ENCODE data around the gene EXOC6B. TPM values are rescaled to one million over a fixed set of nuclear protein-coding genes. Genes with fewer than 3 reads are reported as not detected.

EXOC6B gene
- total RNA-seq, 1 donor, result 9.0 TPM

- Histone ChIP-seq H3K9me3 (ENCODE audit: low read depth, low read length) (no peaks in the 10 kb centered on the region), H3K4me3 (ENCODE audit: low read length) (no peak overlapping the region), H3K27me3 (ENCODE audit: insufficient read depth, low read length) (peaks cover 72% of the 10 kb centered on the region), H3K4me1 (ENCODE audit: insufficient read depth, low read length) (peaks cover 35% of the 10 kb centered on the region)
Observed at GRCh38 chr2:72148003-72148836, 677.6 kb downstream of the EXOC6B start.

- H3K4me3 ChIP-seq (ENCODE audit: low read length), result no peak within 1 kb of the TSS
- H3K4me1 ChIP-seq (ENCODE audit: insufficient read depth, low read length), result peaks cover 35% of the 10 kb centered on the region
Observed at GRCh38 chr2:72147303-72147971, 678.4 kb downstream of the EXOC6B start, which contains the start of gene CYP26B1. TSS of gene CYP26B1 (minus strand) at chr2:72147862. CDS start at chr2:72147834, 28 bp downstream.

GRCh38 chr2:72146347-72147302, 679.2 kb downstream of the EXOC6B start:
- H3K9me3 ChIP-seq (ENCODE audit: low read depth, low read length), result no peaks in the 10 kb centered on the region
- peaks cover 75% of the 10 kb centered on the region for H3K27me3 ChIP-seq (ENCODE audit: insufficient read depth, low read length)
- H3K4me1 ChIP-seq (ENCODE audit: insufficient read depth, low read length), result peaks cover 35% of the 10 kb centered on the region
- no peak overlapping the region for H3K4me3 ChIP-seq (ENCODE audit: low read length)

More at GRCh38 chr2:72147303-72147971, 678.4 kb downstream of the EXOC6B start, which contains the start of gene CYP26B1:
- Histone ChIP-seq H3K27me3 (ENCODE audit: insufficient read depth, low read length) (peaks cover 79% of the 10 kb centered on the region), H3K9me3 (ENCODE audit: low read depth, low read length) (no peaks in the 10 kb centered on the region)

GRCh38 chr2:72145658-72146329, 680.0 kb downstream of the EXOC6B start:
- peaks cover 35% of the 10 kb centered on the region for H3K4me1 ChIP-seq (ENCODE audit: insufficient read depth, low read length)
- no peaks in the 10 kb centered on the region for H3K9me3 ChIP-seq (ENCODE audit: low read depth, low read length)
- H3K27me3 ChIP-seq (ENCODE audit: insufficient read depth, low read length), result peaks cover 70% of the 10 kb centered on the region
- no peak overlapping the region for H3K4me3 ChIP-seq (ENCODE audit: low read length)

- peaks cover 65% of the 10 kb centered on the region for H3K27me3 ChIP-seq (ENCODE audit: insufficient read depth, low read length)
- H3K4me1 ChIP-seq (ENCODE audit: insufficient read depth, low read length), result peaks cover 34% of the 10 kb centered on the region
- no peak overlapping the region for H3K4me3 ChIP-seq (ENCODE audit: low read length)
- no peaks in the 10 kb centered on the region for H3K9me3 ChIP-seq (ENCODE audit: low read depth, low read length)
Observed at GRCh38 chr2:72145289-72145657, 680.6 kb downstream of the EXOC6B start.

- peaks cover 60% of the 10 kb centered on the region for H3K27me3 ChIP-seq (ENCODE audit: insufficient read depth, low read length)
- H3K4me1 ChIP-seq (ENCODE audit: insufficient read depth, low read length), result peaks cover 29% of the 10 kb centered on the region
- no peaks in the 10 kb centered on the region for H3K9me3 ChIP-seq (ENCODE audit: low read depth, low read length)
- H3K4me3 ChIP-seq (ENCODE audit: low read length), result no peak overlapping the region
Observed at GRCh38 chr2:72144632-72145288, 681.1 kb downstream of the EXOC6B start.

GRCh38 chr2:72144274-72144631, 681.6 kb downstream of the EXOC6B start:
- H3K4me1 ChIP-seq (ENCODE audit: insufficient read depth, low read length), result peaks cover 24% of the 10 kb centered on the region
- H3K4me3 ChIP-seq (ENCODE audit: low read length), result no peak overlapping the region
- H3K9me3 ChIP-seq (ENCODE audit: low read depth, low read length), result no peaks in the 10 kb centered on the region
- peaks cover 54% of the 10 kb centered on the region for H3K27me3 ChIP-seq (ENCODE audit: insufficient read depth, low read length)

- Histone ChIP-seq H3K9me3 (ENCODE audit: low read depth, low read length) (no peaks in the 10 kb centered on the region), H3K27me3 (ENCODE audit: insufficient read depth, low read length) (peaks cover 52% of the 10 kb centered on the region), H3K4me1 (ENCODE audit: insufficient read depth, low read length) (peaks cover 22% of the 10 kb centered on the region), H3K4me3 (ENCODE audit: low read length) (no peak overlapping the region)
Observed at GRCh38 chr2:72143441-72144273, 682.2 kb downstream of the EXOC6B start.

- Histone ChIP-seq H3K4me3 (ENCODE audit: low read length) (no peak overlapping the region), H3K4me1 (ENCODE audit: insufficient read depth, low read length) (peaks cover 17% of the 10 kb centered on the region), H3K27me3 (ENCODE audit: insufficient read depth, low read length) (peaks cover 48% of the 10 kb centered on the region), H3K9me3 (ENCODE audit: low read depth, low read length) (no peaks in the 10 kb centered on the region)
Observed at GRCh38 chr2:72142570-72143440, 683.0 kb downstream of the EXOC6B start.

GRCh38 chr2:72141881-72142451, 683.9 kb downstream of the EXOC6B start:
- Histone ChIP-seq H3K9me3 (ENCODE audit: low read depth, low read length) (no peaks in the 10 kb centered on the region), H3K4me1 (ENCODE audit: insufficient read depth, low read length) (peaks cover 11% of the 10 kb centered on the region), H3K27me3 (ENCODE audit: insufficient read depth, low read length) (peaks cover 41% of the 10 kb centered on the region), H3K4me3 (ENCODE audit: low read length) (no peak overlapping the region)

GRCh38 chr2:72141032-72141645, 684.7 kb downstream of the EXOC6B start:
- Histone ChIP-seq H3K4me1 (ENCODE audit: insufficient read depth, low read length) (peaks cover 10% of the 10 kb centered on the region), H3K27me3 (ENCODE audit: insufficient read depth, low read length) (peaks cover 33% of the 10 kb centered on the region), H3K9me3 (ENCODE audit: low read depth, low read length) (no peaks in the 10 kb centered on the region), H3K4me3 (ENCODE audit: low read length) (no peak overlapping the region)

GRCh38 chr2:72140621-72140960, 685.2 kb downstream of the EXOC6B start:
- H3K27me3 ChIP-seq (ENCODE audit: insufficient read depth, low read length), result peaks cover 27% of the 10 kb centered on the region
- H3K9me3 ChIP-seq (ENCODE audit: low read depth, low read length), result no peaks in the 10 kb centered on the region
- H3K4me1 ChIP-seq (ENCODE audit: insufficient read depth, low read length), result peaks cover 7% of the 10 kb centered on the region
- H3K4me3 ChIP-seq (ENCODE audit: low read length), result no peak overlapping the region

All from mononuclear cell (primary cell).